NCI-H2081 treated with DMSO at 0.1 percent for 48 hours (cell line): ENCODE measurements around the gene KIF7.
"Not testable (repeated sequence)": the region's sequence is repeated elsewhere in the genome, so short reads cannot be mapped to it uniquely, and the experiment has no call there.

Source experiments
- DNase-seq: peaks from one replicate; lab custom pipeline; 2025; lab: John Stamatoyannopoulos, UW

The KIF7 gene

GRCh38 chr15:89616228-89616627, 39.0 kb downstream of the KIF7 start:
- DNase-seq: no peak

GRCh38 chr15:89615135-89615534, 40.1 kb downstream of the KIF7 start:
- DNase-seq: no peak

GRCh38 chr15:89614164-89614563, 41.1 kb downstream of the KIF7 start:
- DNase-seq: no peak

GRCh38 chr15:89613031-89613430, 42.2 kb downstream of the KIF7 start:
- DNase-seq: no peak

GRCh38 chr15:89611317-89611716, 44.0 kb downstream of the KIF7 start:
- DNase-seq: no peak

GRCh38 chr15:89599021-89599420, 56.2 kb downstream of the KIF7 start:
- DNase-seq: no peak

GRCh38 chr15:89593018-89593417, 62.2 kb downstream of the KIF7 start:
- DNase-seq: no peak

GRCh38 chr15:89591834-89592233, 63.4 kb downstream of the KIF7 start:
- no peak for DNase-seq

- no peak for DNase-seq
Measured at GRCh38 chr15:89587955-89588354, 67.3 kb downstream of the KIF7 start.

GRCh38 chr15:89586651-89587050, 68.6 kb downstream of the KIF7 start:
- DNase-seq: no peak

- not testable (repeated sequence) for DNase-seq
Measured at GRCh38 chr15:89580747-89581146, 74.5 kb downstream of the KIF7 start.

GRCh38 chr15:89578146-89578545, 77.1 kb downstream of the KIF7 start:
- DNase-seq: no peak
